ENCODE results near the gene CIRBP.

Gene CIRBP

GRCh38 chr19:1273263-1274041 is 4.3 kb downstream of the CIRBP start:
- Mint-ChIP-seq H3K9me3 (no peaks in the 10 kb centered on the region), H3K4me1 (peaks cover 49% of the 10 kb centered on the region), H3K27me3 (ENCODE audit: low read depth) (peaks cover 4% of the 10 kb centered on the region), H3K27ac (peak overlapping the region; percentile 88 to 94 (median 89)), H3K4me3 (peak overlapping the region; percentile 72 to 94 (median 82)), H3K36me3 (ENCODE audit: low read depth) (peaks cover 40% of the 10 kb centered on the region)
- TF ChIP-seq CTCF (IDR thresholded peaks at IDR 0.05; ENCODE audit: unreplicated experiment in 3 of 3), result no peak

GRCh38 chr19:1274081-1274851 is 5.1 kb downstream of the CIRBP start:
- Mint-ChIP-seq H3K4me1 (peaks cover 43% of the 10 kb centered on the region), H3K9me3 (no peaks in the 10 kb centered on the region), H3K27ac (peak overlapping the region; percentile 88 to 94 (median 89)), H3K27me3 (ENCODE audit: low read depth) (no peaks in the 10 kb centered on the region), H3K36me3 (ENCODE audit: low read depth) (peaks cover 40% of the 10 kb centered on the region), H3K4me3 (peak overlapping the region; percentile 72 to 86 (median 74))
- TF ChIP-seq CTCF (IDR thresholded peaks at IDR 0.05; ENCODE audit: unreplicated experiment in 3 of 3), result no peak

- no peak for TF ChIP-seq CTCF (IDR thresholded peaks at IDR 0.05; ENCODE audit: unreplicated experiment in 3 of 3)
- H3K4me3 Mint-ChIP-seq, result peak overlapping the region; percentile 70 to 80 (median 74)
- H3K27ac Mint-ChIP-seq, result peak overlapping the region in 1 of 3 experiments; percentile 72
- no peaks in the 10 kb centered on the region for H3K27me3 Mint-ChIP-seq (ENCODE audit: low read depth)
- no peaks in the 10 kb centered on the region for H3K9me3 Mint-ChIP-seq
- peaks cover 46% of the 10 kb centered on the region for H3K4me1 Mint-ChIP-seq
- peaks cover 42% of the 10 kb centered on the region for H3K36me3 Mint-ChIP-seq (ENCODE audit: low read depth)
These were observed 5.7 kb downstream of the CIRBP start for GRCh38 chr19:1274852-1275259.

GRCh38 chr19:1275260-1275975 is 6.3 kb downstream of the CIRBP start, which contains the start of gene FAM174C:
FAM174C (plus strand) TSS chr19:1275530; CDS start chr19:1275550, 20 bp downstream.
- Mint-ChIP-seq H3K9me3 (no peaks in the 10 kb centered on the region), H3K4me3 (peak within 1 kb of the TSS; percentile 88 to 92 (median 91)), H3K27me3 (ENCODE audit: low read depth) (peaks cover 2% of the 10 kb centered on the region), H3K27ac (peak within 1 kb of the TSS; percentile 89 to 98 (median 97)), H3K36me3 (ENCODE audit: low read depth) (peaks cover 37% of the 10 kb centered on the region), H3K4me1 (peaks cover 43% of the 10 kb centered on the region)
- TF ChIP-seq CTCF (IDR thresholded peaks at IDR 0.05; ENCODE audit: unreplicated experiment in 3 of 3), result no peak

- H3K27me3 Mint-ChIP-seq (ENCODE audit: low read depth), result peaks cover 4% of the 10 kb centered on the region
- peaks cover 38% of the 10 kb centered on the region for H3K4me1 Mint-ChIP-seq
- H3K4me3 Mint-ChIP-seq, result peak overlapping the region; percentile 88 to 92 (median 91)
- peak overlapping the region; percentile 89 to 98 (median 97) for H3K27ac Mint-ChIP-seq
- no peaks in the 10 kb centered on the region for H3K9me3 Mint-ChIP-seq
- TF ChIP-seq CTCF (IDR thresholded peaks at IDR 0.05; ENCODE audit: unreplicated experiment in 3 of 3), result no peak
- H3K36me3 Mint-ChIP-seq (ENCODE audit: low read depth), result peaks cover 31% of the 10 kb centered on the region
These were observed 7.0 kb downstream of the CIRBP start for GRCh38 chr19:1275976-1276627.
